Smooth muscle cell of the pulmonary artery (primary cell): ENCODE results near the gene PHOSPHO2. TPM values are rescaled to one million over a fixed set of nuclear protein-coding genes. Genes with fewer than 3 reads are reported as not detected.

Source experiments
- total RNA-seq: library from RNA; depleted of rRNA; stranded (reverse); fragments of >200 nt; gene quantifications from 2 replicates; pipeline ENCODE4 v1.2.3, GENCODE V29; 2014

Gene PHOSPHO2, protein sequence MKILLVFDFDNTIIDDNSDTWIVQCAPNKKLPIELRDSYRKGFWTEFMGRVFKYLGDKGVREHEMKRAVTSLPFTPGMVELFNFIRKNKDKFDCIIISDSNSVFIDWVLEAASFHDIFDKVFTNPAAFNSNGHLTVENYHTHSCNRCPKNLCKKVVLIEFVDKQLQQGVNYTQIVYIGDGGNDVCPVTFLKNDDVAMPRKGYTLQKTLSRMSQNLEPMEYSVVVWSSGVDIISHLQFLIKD
- total RNA-seq: 1.6 and 1.8 TPM in 2 replicates

DNA sequence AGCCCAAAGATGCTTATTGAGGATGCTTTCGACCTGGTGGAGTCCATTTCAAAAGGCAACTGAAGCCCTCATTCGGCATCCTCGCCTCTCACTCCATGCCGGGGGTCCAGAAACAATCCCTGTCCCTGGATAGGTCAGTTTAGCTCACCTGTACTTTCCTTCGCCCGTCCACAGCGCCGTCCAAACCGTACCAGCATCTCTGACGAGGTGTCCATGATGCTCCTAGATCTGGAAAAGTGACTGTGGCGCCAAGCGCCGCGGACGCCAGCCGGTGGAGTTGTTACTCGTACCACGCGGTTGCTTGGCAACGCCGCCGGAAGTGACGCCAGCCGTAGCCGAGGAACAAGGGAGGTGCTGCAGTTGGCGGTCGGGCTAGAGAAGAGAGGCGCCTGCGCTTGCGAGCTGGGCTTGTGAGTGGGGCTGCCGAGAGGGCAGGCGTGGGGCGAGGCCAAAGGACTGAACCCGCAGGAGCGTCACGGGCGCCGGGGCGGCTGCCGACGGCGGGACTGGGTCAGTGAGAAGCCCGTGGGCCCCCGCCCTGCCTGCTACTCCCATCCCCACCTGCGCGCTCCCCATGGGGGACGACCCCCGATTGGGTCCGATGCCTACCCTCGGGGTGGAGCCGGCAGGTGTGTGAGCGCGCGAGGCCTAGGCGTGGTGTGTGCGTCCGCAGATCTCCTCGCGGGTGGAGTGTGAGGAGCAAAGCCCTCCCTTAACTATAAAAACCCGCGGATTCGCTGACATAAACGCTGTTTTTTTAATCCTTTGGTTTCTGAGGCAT is at the start of gene PHOSPHO2, which contains the start of gene CFAP210:
Gene PHOSPHO2 (plus strand): TSS at position 357 of the 781 bp plus-strand sequence. CDS start 6,503 bp downstream, outside the sequence.
Gene CFAP210 (minus strand): TSS at position 293 of the 781 bp plus-strand sequence. CDS start 78 bp downstream, at position 215.

Other genes starting within 250 kb of the PHOSPHO2 start
- 6.1 TPM in 2 replicates for gene BBS5, start 215.0 kb upstream of the PHOSPHO2 start, total RNA-seq
- 0.56 and 0.72 TPM in 2 replicates for gene KLHL41, start 184.8 kb upstream of the PHOSPHO2 start, total RNA-seq
- 17.1 and 18.9 TPM in 2 replicates for gene FASTKD1, start 120.6 kb upstream of the PHOSPHO2 start, total RNA-seq
- 25.0 and 27.4 TPM in 2 replicates for gene PPIG, start 110.1 kb upstream of the PHOSPHO2 start, total RNA-seq
- not detected in 2 replicates for gene CFAP210, start 64 bp upstream of the PHOSPHO2 start, total RNA-seq
- 3.1 and 3.5 TPM in 2 replicates for gene KLHL23, start 39.4 kb downstream of the PHOSPHO2 start, total RNA-seq
- 59.6 and 85.0 TPM in 2 replicates for gene SSB, start 104.4 kb downstream of the PHOSPHO2 start, total RNA-seq
- 29.7 and 36.5 TPM in 2 replicates for gene METTL5, start 130.4 kb downstream of the PHOSPHO2 start, total RNA-seq
- gene UBR3, start 133.0 kb downstream of the PHOSPHO2 start, total RNA-seq: 40.0 and 56.4 TPM in 2 replicates